NCI-H2107 (cell line): ENCODE measurements around the gene GPR17.

Experiments used
- DNase-seq: peaks from one replicate; lab custom pipeline; 2025; lab: John Stamatoyannopoulos, UW

GPR17 gene

DNA sequence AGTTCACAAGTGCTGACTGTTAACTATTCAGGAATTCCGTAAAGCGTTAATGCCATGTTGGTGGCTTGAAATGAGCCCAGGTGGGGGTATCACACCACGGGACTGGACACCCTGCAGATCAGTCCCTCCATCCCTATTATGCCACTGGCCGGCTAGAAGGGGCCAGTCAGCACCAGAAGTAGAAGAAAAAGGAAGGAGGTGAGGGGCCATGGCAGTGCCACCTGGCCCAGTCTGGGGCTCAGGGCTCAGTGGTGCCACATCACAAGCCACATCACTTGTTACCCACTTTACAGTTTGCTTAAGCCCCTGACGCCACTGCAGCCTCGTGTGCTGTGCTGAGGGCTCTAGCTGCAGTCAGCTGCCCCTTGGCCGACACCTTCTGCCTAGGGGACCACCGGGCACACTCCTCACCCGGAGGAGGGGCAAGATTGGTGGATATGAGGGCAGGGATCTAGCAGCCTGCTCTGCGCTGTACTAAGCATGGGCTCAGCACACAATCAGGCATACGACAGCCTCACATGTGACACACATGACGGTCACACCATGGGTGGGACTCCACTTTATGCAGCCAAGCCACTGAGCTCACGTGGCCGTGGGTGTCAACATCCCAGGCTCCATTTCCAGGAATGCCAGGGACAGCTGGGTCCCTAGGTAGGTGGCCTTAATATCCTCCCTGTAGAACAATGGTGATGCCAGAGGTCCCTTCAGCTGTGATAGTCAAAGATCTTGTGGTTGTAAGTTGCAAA lies 25.8 kb downstream of the GPR17 start:
- DNase-seq: no peak

DNA sequence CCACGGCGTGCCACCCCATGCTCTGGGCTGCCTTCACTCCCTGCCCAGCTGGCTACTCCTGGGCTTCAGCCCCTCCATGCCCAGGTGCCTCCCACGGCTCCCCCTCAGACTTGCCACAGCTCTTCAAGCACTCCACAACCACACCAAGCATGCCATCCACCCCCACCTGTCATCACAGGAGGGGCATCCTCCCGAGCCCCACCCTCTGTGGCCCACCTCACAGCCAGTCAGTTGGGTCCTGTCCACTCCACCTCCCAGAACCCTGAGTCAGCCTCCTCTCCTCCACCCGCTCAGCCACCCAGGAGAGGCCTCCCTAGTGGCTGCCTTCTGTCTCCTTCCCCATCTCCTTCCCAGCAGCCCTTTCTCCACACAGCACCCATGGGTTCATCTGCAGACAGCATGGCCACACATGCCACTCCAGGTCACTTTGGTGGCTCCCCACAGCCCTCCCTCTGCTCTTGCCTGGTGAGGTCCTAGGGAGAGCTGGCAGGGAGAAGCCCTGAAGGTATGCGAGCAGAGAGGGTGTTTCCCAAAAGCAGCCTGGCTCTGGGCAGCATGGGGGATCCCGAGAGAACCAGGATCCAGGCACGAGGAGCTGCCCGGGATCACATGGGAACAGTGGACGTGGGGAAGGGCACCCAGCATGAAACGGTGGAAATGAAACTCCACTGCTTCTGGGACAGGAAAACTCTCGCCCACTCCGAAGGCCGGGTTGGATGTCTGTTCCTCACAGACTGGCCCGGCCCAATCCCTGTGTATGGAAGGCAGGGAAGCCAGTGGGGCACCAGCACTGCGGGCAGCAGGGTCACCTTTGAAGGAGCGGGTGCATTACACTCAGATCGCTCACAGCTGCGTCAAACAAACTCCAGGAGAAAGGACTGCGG lies 26.6 kb downstream of the GPR17 start:
- DNase-seq: no peak

DNA sequence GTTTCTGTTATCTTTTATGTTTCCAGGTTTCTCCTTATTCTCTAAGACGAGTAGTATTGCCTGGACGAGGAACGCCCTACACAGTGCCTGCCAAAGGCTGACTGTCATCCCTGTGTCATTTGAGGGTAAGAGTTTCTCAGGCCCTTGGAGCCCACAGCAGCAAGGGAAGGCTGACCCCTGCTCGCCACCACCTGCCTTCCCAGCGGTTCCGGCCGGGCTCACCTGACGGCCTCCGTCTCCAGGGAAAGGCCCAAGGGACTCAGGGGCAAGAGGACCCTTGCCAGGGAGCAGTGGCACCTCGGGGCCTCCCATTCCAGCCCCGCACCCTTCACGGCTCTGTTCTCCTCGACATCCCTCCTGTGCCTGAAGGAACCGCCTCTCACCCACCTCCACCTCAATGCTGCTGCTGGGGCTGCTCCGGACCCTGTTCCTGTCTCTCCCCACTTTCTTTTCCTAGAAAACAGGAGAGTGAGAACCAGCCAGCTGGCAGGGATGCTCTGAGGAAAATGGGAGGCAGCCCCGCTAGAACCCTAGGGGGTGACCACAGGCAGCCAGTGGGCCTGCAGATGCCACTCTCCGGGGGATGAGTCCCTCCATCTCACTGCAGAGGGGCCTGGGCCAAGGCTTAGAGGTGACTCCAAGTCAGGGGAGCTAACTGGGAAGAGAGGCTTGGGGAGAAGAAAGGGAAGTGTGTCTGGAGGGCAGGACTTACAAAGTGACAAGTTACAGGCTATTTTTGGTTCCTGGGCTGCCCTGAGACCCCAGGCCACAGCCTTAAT lies 27.5 kb downstream of the GPR17 start:
- DNase-seq: no peak

DNA sequence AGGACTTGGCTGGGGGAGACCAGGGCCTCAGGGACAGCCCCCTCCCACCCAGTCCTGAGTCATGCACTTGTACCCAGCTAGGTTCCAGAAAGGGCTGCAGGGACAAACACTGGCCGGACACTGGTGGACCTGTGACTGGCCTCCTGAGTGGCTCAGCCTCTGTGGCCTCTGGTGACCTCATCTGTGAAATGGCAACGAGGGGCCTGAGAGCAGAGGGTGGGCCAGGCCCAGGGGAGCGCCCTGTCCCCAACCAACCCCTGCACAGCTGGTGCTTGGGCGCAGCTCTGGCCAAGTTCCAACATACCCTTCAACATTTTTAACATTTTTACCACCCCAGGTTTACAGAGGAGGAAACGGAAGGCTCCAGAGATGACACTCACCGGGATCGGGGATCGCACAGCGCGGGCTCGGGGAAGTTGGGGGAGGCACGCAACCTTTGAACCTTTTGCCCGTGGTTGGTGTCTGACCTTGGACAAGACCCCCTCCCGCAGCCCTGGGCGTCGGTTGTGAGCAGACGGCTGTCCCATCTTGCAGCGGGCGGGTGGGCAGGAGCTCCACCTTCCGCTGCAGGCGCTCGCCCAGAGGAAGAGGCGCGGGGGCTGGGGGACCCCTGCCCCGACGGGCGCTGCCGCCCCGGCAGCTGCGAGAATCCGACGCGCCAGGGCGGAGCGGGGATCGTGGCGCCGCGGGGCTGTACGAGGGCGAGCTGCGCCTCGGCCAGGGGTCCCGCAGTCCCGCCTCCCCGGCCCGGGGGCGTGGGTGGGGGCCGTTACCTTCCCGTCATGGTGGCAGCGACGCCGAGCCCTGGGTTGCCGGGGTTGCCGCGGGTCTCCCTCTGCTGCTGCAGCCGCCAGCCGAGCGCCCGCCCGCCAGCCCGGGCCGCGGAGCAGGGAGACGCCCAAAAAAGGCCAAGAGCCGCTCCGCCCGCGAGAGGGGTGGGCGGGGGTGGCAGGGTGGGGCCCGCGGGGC lies 28.6 kb downstream of the GPR17 start:
- DNase-seq: no peak

DNA sequence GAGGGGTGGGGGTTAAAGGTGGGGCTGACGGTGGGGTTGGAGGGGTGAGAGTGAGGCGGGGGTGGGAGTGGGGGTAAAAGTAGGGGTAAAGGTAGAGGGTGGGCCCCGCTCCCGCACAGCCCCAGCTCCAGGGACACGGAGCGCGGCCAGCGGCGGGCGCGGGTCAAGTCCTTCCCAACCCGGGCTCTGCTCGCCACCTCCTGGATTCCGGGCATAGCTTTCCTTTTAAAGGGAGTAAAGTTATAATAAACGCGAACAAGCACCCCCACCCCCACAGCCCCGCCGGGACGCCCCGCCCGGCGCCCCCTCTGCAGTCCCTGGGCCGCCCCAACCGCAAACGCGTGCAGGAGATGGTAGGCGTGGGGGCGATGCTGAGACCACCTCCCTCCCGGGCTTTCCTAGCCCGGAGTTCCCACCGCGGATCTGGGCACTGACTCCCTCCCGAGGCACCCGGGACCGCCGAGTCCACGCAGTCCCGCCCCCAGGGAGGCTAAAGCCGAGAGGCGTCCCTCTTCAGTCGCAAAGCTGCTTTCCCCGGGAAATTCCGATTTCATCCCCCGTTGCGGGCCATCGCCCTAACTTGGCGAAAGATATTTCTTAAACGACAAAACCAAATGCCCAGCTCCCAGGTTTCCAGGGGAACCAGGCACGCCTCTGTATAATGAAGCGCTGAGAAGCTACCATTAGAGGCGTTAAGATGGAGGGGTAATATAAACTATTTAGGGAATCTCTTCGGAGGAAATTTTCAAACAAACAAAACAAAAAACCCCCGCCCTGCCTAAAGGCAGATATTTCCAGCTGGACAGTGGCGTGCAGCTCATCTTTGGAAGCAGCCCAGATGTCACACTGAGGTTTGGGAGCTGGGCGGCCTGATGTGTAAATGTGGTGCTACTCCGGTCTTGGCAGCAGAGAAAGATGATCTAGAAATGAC lies 29.6 kb downstream of the GPR17 start, which contains the start of gene LIMS2:
Gene LIMS2 (minus strand): TSS at position 200 of the 931 bp plus-strand sequence. CDS start 506 bp downstream, outside the sequence.
- DNase-seq: no peak

DNA sequence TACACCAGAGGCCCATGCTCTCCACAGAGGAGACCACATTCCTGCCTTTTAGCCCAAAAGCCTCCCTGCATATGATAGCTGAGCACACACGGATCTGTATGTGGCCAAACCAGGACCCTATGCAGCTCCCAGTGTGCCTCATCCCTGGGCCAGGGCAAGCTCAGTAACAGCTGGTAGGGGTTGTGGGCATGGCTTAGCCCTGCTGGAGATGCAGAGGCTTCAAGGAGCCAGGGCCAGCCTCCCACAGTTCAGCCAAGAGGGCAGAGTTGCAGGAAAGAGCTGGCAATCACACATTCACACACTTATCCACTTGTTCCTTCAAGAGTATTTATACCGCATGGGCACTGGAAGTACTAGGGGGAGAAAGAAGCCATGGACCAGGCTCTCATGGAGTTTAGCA lies 31.0 kb downstream of the GPR17 start:
- DNase-seq: no peak

DNA sequence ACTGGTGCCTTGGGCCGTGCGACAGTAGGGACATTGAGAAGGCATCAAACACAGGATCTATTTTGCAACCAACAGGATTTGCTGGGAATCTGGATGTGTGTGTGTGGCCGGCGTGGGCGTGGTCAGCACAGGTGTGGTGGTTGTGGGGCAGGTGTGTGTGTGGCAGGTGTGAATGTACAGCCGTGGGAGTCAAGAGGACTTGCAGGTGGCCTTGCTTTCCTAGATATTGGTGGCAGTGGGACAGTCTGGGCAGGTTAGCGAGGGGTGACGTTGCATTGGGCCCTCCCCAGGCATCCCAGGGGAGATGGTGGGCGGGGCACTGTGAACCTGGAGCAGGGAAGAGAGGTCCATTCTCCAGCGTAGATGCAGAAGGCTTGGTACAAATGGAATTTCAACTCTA lies 32.6 kb downstream of the GPR17 start:
- no peak for DNase-seq

DNA sequence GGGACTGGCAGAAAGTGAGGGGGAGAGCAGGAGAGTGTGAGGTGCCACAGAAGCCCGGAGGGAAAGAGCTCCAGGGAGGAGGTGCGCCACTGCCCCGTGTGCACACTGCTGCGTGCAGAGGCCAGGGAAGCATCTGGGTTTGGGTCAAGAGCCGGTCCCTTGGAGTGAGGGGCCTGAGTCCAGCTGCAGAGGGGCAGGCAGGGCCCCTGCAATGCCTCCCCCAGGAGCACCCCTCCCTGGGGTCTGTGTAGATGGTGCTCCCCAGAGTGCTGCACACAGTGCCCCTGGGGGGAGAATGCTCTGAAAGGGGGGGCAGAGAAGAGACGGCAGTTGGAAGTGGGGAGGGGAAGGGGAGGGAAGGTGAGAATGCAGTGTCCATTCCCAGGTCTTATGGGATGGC lies 33.0 kb downstream of the GPR17 start:
- DNase-seq: no peak

DNA sequence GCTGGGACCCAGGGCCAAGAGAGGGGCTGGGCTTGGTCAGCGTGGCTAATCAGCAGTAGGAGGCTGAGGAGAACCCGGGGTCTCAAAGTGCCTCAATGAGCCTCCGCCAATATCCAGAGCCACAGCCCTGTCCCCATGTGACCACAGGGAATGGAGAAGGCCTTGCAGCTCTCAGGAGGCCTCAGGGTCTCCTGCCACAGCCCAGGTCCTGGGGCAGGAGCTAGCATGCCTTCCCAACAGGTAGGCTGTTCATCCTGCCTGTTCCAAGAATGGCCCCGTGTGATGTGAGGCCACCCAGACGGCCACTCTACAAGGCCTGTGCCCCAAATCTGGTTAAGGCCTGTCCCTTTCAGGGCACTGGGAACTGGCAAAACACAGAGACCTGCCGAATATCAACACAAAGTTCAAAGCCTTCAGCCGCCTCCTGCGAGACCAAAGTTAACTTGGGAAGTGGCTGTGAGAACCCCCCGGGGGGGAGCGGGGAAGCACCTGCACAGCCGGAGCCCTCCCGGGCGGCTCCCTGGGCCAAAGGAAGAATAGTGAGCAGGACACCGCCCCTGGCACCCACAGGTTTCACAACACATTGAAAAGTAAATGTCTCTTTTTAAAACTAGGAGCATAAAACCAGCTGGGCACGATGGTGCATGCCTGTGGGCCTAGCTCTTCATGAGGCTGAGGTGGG lies 33.9 kb downstream of the GPR17 start:
- DNase-seq: no peak

DNA sequence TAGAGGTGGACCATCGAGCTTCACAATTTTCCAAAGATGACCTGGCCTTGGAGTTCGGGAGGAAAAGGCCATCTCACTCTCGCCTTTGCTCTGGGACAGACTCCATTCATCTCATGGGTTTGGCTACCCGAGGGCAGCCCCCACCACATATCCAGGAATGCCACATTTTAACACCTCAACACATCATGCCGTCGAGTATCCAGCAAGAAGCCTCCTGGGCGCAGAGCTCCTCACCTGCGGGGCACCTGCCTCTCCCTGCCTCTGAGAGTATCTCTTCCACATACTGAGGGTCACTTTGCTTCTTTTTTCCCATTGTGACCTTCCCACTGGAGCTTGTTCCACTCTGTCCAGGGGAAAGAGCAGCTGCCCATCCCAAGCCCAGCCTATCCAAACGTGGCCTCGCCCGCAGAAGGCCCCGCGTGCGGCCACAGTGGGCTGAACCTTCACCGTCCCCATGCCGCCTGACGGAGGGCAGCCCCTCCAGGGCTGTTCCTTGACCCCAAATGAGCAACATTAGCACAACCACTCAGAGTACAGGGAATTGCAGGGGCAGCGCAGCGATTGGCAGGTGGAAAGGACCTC lies 34.8 kb downstream of the GPR17 start:
- DNase-seq: no peak

DNA sequence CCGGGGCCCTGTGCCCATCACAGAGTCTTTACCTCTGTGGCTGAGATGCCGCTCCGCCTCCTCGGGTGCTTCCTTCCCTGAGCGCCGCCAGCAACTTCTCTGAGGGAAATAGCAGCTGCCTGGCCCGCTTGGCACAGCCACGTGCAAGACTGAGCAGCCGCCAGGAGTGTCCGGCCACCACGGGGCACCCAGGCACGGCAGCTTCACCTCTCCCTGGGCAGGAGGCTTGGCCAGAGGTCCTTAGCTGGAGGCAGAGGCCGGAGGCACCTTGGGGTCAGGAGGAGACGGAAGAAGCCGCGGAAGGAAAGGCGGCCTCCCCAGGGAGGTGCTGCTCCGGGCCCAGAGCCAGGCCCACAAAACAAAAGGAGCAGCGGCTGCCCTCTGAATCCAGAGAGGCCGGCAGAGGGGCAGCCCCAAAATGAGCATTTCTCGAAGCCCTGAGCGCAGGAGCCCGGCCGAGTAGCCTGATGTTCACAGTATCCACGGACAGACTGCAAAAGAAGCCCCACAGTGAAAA lies 35.4 kb downstream of the GPR17 start:
- DNase-seq: no peak

DNA sequence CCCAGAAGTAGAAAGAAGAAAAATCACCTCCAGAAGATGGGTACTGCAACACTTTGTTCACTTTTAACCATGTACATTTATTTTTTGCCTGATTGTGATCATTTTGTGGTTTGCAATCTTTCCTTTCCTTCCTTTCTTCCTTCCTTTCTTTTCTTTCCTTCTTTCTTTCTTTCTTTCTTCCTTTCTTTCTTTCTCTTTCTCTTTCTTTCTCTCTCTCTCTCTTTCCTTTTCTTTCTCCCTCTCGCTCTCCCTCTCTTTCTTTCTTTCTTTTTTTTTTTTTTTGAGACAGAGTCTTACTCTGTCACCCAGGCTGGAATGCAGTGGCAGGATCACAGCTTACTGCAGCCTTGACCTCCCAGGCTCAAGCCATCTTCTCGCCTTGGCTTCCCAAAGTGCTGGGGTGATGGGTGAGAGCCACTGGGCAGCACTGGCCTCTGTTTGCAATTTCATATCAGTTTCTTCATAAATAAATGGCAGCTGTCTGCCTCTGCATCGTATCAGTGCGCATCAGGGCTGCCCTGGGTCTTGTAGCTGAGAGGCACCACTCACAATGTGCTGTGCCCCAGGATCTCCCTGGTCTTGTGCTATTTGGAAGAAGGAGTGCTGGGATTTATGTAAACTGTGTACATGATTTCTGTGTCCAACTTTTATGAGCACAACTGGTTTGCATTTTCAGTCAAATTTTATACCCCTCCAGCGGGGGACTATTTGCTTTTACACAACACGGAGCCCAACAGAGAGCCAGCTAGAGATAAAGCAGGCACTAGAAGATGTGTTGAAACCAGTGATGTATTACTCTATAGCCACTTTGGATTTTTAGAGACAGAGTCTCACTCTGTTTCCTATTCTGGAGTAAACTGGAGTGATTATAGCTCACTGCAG lies 36.3 kb downstream of the GPR17 start:
- no peak for DNase-seq

DNA sequence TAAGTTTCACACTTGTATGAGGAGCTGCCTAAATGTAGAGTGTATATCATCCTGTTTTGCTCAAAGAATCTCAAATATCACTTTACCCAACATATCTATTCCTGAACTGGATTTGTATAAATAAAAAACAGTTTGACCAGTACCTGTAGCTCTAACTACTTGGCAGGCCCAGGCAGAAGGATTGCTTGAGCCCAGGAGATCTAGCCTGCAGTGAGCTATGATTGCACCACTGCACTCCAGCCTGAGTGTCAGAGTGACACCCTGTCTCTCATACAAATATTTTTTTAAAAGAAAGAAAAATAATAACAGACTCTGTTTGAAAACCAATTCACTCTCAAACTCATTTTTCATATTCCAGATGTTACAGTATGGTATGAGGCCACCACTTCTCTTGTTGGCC lies 37.1 kb downstream of the GPR17 start:
- no peak for DNase-seq

DNA sequence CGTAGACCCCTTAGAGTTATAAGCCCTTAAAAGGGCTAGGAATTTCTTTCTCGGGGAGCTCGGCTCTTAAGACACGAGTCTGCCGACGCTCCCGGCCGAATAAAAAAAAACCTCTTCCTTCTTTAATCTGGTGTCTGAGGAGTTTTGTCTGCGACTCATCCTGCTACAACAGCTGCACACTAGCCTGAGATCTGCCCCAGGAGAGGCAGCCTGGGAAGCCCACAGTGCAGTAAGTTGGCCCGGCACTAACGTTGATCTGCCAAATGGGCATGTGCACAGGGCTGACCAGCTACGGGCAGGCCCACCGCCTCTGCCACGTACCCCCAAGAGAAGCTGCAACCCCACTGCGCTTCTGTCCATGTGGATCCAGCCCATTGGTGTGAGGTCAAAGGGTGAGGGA lies 37.8 kb downstream of the GPR17 start:
- DNase-seq: no peak

DNA sequence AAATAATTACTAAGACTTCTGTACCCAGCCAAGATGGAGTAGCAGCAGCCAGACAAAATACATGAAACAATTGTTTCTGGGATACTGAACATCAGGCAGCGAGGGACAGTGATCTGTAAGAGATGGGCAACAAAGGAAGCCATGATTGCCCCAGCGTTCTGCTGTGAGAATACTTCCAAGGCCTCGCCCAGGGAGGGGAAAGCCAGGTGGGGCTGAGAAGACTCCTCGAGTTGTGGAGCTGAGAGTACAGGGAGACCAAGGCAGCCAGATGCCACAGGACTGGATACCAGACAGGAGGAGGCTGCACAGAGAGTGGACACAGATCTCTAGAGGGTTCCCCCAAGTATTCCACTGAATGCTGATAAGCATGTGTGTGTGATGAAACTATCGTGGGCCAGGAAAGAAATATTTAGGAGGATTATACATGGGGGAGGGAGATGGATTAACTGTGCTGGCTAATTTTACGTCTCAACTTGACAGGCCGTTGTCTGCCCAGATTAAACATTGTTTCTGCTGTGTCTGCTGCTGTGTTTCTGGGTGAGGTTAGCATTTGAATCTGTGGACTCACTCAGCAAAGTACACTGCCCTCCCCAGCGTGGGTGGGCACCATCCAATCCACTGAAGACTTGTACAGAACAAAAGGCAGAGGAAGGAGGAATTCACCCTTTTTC lies 39.6 kb downstream of the GPR17 start:
- no peak for DNase-seq

DNA sequence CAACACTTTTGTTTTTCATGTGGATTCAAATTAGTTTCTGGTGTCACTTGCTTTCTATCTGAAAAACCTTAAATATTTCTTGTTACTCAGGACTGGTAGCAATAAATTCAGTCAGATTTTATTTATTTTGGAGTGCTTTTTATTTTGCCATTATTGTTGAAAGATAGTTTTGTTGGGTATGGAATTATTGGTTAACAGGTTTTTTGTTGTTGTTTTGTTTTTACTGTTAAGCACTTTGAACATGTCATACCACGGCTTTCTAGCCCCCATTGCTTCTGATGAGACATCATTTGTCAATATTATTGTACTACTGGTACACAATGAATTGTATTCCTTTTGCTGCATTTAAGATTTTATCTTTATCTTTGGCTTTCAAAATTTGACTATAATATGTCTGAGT lies 42.5 kb downstream of the GPR17 start:
- DNase-seq: no peak

DNA sequence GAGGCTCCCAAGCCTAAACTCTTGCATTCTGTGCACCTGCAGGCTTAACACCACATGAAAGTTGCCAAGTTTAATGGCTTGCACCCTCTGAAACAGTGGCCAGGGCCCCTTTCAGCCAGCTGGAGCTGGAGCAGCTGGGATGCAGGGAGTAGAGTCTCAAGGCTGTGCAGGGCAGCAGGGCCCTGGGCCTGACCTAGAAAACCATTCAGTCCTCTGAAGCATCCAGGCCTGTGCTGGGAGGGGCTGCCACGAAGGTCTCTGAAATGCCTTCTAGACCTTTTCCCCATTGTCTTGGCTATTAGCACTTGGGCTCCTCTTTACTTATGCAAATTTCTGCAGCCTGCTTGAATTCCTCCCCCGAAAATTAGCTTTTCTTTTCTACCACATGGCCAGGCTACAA lies 44.7 kb downstream of the GPR17 start:
- no peak for DNase-seq
